ENCODE data around the gene DDX42. TPM values are rescaled to one million over a fixed set of nuclear protein-coding genes. Genes with fewer than 3 reads are reported as not detected.

Gene DDX42
- total and polyA plus RNA-seq, 2 of the 13 experiments (the other 11 are each of a cell fraction or from before 2014, with no cell fraction given): 87.2 to 92.9 TPM

- TF ChIP-seq DR1 (CRISPR knock-in tag; IDR thresholded peaks at IDR 0.05) (peak; percentile 92), ZNF234 (CRISPR knock-in tag; conservative IDR thresholded peaks at IDR 0.05) (peak; percentile 60; the same call in 1 of the 2 replicates), MED13 (CRISPR knock-in tag; IDR thresholded peaks at IDR 0.05) (peak; percentile 73), PAF1 (CRISPR knock-in tag; IDR thresholded peaks at IDR 0.05) (no peak; the same call in 1 of the 2 replicates), ATRX (CRISPR knock-in tag; IDR thresholded peaks at IDR 0.05; ENCODE audit: borderline replicate concordance) (no peak), ZNF441 (CRISPR knock-in tag; IDR thresholded peaks at IDR 0.05; ENCODE audit: borderline replicate concordance) (peak; percentile 36; the same call in 1 of the 2 replicates), ASH2L (IDR thresholded peaks at IDR 0.05; ENCODE audit: insufficient read length, low read depth, low read length) (peak; percentile 74), ZBTB10 (CRISPR knock-in tag; IDR thresholded peaks at IDR 0.05; ENCODE audit: borderline replicate concordance) (no peak), ZBTB21 (CRISPR knock-in tag; IDR thresholded peaks at IDR 0.05) (0 out of 2 replicates have a peak, but pooled peaks have one; percentile 3), RNF2 (conservative IDR thresholded peaks at IDR 0.05; ENCODE audit: low read depth) (peak; percentile 47; the same call in 1 of the 2 replicates), ZNF407 (CRISPR knock-in tag; IDR thresholded peaks at IDR 0.05; ENCODE audit: not compliant biosample characterization) (peak; percentile 87), ZBTB2 (CRISPR knock-in tag; IDR thresholded peaks at IDR 0.05; ENCODE audit: low read depth) (peak; percentile 95), HOXA3 (CRISPR knock-in tag; IDR thresholded peaks at IDR 0.05) (peak; percentile 85), ZNF160 (CRISPR knock-in tag; IDR thresholded peaks at IDR 0.05) (no peak; the same call in 1 of the 2 replicates), HCFC1 (IDR thresholded peaks at IDR 0.05; ENCODE audit: low read depth, low read length) (0 out of 2 replicates have a peak, but pooled peaks have one; percentile 2), ZMYM2 (CRISPR knock-in tag; IDR thresholded peaks at IDR 0.05) (peak; percentile 76; the same call in 1 of the 2 replicates), ZNF644 (CRISPR knock-in tag; IDR thresholded peaks at IDR 0.05; ENCODE audit: low read depth) (no peak)
These were observed 32.4 kb upstream of the DDX42 start, which contains the start of gene STRADA (continued) for GRCh38 chr17:63741408-63742173.
